ENCODE results near the gene C16orf96. TPM values are rescaled to one million over a fixed set of nuclear protein-coding genes. Genes with fewer than 3 reads are reported as not detected.

The C16orf96 gene
- total and polyA plus RNA-seq, 2 experiments from 2014 or later, result 0.37 to 2.2 TPM

- H3K4me3 ChIP-seq, result no peak overlapping the region
- H2AFZ ChIP-seq, result no peak overlapping the region
- no peaks in the 10 kb centered on the region; the same call in 2 of the 3 replicates for H3K36me3 Mint-ChIP-seq (ENCODE audit: low read depth)
- no peak for TF ChIP-seq ZNF331 (CRISPR knock-in tag; IDR thresholded peaks at IDR 0.05; ENCODE audit: low read depth)
- no peak for TF ChIP-seq JUNB (IDR thresholded peaks at IDR 0.05; ENCODE audit: unreplicated experiment)
- TF ChIP-seq STAT1 (IDR thresholded peaks at IDR 0.05; ENCODE audit: unreplicated experiment), result no peak
- no peak for TF ChIP-seq CTCF (conservative IDR thresholded peaks at IDR 0.05; ENCODE audit: low read depth in 2 of 2)
- TF ChIP-seq POLR2AphosphoS5 (IDR thresholded peaks at IDR 0.05; ENCODE audit: low read depth), result no peak
- TF ChIP-seq ZNF114 (CRISPR knock-in tag; IDR thresholded peaks at IDR 0.05), result no peak
- TF ChIP-seq REST (IDR thresholded peaks at IDR 0.05; ENCODE audit: unreplicated experiment), result no peak
- TF ChIP-seq ZNF462 (CRISPR knock-in tag; IDR thresholded peaks at IDR 0.05), result no peak
- TF ChIP-seq ETS1 (IDR thresholded peaks at IDR 0.05), result no peak
- TF ChIP-seq CREB1 (CRISPR knock-in tag; IDR thresholded peaks at IDR 0.05; ENCODE audit: low read depth), result no peak
- no peak for TF ChIP-seq NANOG (IDR thresholded peaks at IDR 0.05; ENCODE audit: borderline replicate concordance)
- no peak for TF ChIP-seq EZH2 (IDR thresholded peaks at IDR 0.05; ENCODE audit: low read depth, unreplicated experiment)
- no peak for TF ChIP-seq EZH2phosphoT487 (IDR thresholded peaks at IDR 0.05; ENCODE audit: unreplicated experiment)
- ATAC-seq (no peak), DNase-seq (ENCODE audit: low spot score) (no peak)
- H3K9me2 ChIP-seq (ENCODE audit: insufficient read depth), result no peaks in the 10 kb centered on the region
- no peaks in the 10 kb centered on the region for H3K79me2 ChIP-seq (replicated peaks; ENCODE audit: insufficient read depth)
- no peak overlapping the region for H3K4me2 ChIP-seq
- H3F3A ChIP-seq (replicated peaks; ENCODE audit: low read depth), result no peaks in the 10 kb centered on the region
- no peaks in the 10 kb centered on the region for H4K20me1 ChIP-seq (replicated peaks; ENCODE audit: insufficient read depth)
- no peaks in the 10 kb centered on the region for H3K9me3 Mint-ChIP-seq
- H3K27me3 Mint-ChIP-seq (ENCODE audit: insufficient read depth, low read depth, poor library complexity), result peaks cover 6% of the 10 kb centered on the region
- H3K4me1 Mint-ChIP-seq, result no peaks in the 10 kb centered on the region; the same call in 2 of the 3 replicates
- H3K4me3 Mint-ChIP-seq, result no peak overlapping the region
- H3K27ac ChIP-seq (ENCODE audit: low read depth), result no peak overlapping the region
- H3K27me3 ChIP-seq (ENCODE audit: insufficient read depth), result no peaks in the 10 kb centered on the region
- no peak overlapping the region for H3K27ac Mint-ChIP-seq
- H3K36me3 ChIP-seq (ENCODE audit: insufficient read depth), result no peaks in the 10 kb centered on the region
- no peaks in the 10 kb centered on the region; the same call in 1 of the 2 replicates for H3K4me1 ChIP-seq (ENCODE audit: insufficient read depth)
Observed at GRCh38 chr16:4578961-4579530, 22.9 kb downstream of the C16orf96 start.

All from GM23338 (cell line).